IPS DF 4.7 (cell line): Measurements from ENCODE around the gene TNFRSF13B.
"Not testable (repeated sequence)": the region's sequence is repeated elsewhere in the genome, so short reads cannot be mapped to it uniquely, and the experiment has no call there.

Experiments
- DNase-seq: peaks from one replicate; pipeline ENCODE4 v3.0.0-alpha.2; 2013; ENCODE audit warnings: low spot score; ENCODE audit errors: extremely low read depth

TNFRSF13B gene

DNA sequence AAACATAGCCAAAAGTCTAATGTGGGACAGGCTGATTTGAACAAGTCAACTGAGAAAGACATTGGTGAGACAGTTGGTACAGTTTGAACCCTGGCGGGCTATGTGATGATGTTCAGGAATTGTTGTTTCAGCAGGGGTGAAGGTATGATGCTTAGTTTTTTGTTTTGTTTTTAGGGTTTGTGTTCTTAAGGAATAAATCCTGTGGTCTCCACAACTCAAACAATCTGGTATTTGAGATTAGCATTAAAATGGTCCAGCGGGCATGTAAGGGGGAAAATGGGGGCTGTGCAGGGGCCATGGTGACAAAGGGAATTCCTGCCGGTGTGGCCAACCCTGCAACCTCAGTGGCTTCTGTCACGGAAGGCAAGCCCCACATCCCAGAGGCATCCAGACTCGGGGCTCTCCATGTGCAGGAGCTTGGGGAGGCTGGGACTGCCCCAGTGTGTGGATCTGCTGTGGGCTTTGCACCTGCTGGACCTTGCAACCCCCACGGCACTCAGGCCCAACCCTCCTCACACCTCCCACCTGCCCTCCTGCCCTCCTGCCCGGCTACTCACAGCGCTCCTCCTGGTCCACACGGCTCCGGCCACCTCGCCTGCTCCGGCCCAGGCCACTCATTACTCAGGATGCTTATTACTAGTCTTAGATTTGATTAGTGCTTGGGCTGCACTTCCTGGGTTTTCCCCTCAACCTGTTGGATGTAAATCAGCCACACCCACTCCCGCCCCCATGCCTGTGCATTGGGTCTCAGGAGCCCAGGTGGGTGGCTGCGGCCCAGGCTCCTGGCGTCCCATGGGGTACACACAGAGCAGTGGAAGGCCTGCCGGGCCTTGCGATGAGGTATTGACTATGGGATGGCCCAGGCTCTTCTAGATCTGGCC lies at the start of gene TNFRSF13B:
Gene TNFRSF13B, minus strand, starts transcription at position 661 of the 881 bp plus-strand sequence. Its CDS starts 43 bp downstream, at position 618.
- DNase-seq, result no peak

DNA sequence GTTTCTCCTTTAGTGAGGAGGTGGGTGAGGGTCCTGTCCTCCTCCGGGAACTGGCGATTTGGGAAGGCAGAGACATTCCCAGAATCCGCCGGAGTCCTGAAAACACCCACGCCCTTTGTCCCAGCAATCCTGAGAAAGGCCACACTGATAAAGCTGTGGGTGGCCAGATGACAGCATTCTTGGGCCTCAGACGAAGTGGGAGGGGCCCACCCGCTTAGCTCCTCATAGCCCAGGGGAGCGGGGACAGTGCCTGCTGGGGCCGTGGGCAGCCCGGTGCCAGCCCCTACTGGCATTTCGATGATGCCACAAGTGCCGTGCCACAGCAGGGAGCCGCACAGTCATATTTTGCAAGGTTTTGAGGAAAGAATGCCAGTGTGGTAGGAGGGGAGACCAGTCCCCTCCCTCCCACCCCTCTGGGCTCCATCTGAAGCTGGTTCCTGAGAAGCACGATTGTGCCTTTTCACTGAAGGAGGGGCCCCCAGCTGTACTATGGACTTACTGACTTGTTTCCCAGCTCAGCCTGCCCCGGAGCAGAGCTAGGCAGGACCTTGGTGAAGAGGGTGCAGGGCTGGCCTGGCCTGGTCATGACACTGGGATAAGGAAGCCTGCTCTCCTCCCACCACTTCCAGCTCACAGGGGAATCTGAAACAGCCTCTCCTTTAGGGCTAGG lies 49.4 kb upstream of the TNFRSF13B start:
- no peak for DNase-seq

DNA sequence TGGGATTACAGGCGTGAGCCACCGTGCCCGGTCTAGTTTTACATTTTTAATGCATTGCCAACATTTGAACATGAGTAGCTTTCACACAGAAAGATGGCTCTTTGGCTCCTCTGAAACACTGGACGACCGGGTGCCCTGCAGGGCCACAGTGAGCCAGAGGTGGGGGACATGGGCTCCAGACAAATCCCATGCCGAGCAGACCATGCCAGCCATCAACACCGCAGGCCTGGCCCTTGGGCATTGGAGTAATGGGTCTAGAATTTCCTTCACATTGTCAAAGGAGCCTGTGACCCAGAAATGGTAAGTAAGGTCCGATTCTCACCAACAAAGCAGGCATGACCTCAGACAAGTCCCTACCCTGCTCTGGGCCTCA lies 48.9 kb upstream of the TNFRSF13B start:
- no peak for DNase-seq

DNA sequence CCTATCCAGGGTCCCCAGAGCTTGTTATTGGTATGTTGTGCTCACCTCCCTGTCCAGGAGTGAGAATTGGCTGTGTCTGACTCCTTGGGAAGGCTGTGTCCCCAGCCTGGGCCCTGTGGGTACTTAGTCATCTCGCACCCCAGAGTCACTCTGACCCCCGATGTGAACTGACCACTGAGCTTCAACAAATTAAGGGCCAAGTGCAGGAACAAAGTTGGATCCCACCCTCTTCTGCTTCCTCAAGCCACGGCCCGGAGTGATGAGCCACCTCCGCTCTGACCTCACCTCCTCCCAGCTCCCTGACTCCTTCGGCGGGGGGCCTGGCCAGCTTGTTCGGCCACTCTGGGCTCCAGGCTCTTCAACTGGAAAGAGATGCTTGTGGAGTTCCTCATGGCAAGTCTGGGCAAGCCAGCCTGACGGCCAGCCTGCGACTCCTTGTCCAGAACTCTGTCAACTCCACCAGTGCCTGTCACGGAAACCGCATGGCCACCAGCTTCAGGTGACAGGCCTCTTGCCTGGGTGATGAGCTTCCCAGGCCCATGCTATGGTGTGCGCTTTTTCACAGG lies 48.1 kb upstream of the TNFRSF13B start:
- DNase-seq, result no peak

DNA sequence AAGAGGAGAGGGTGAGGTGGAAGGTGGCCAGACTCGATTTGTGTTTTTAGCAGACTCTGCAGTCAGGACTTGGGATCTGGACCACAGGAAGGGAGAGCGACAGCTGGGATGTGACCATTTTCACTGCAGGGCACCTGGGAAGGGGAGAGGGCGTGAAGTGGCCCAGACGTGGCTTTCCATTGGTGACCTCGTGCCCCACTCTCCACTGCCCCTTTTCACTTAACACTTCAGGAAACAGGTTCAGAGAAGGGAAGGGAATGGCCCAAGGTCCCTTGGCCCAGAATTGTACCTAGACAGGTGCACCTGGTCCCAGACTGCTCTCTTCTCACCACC lies 47.5 kb upstream of the TNFRSF13B start:
- no peak for DNase-seq

DNA sequence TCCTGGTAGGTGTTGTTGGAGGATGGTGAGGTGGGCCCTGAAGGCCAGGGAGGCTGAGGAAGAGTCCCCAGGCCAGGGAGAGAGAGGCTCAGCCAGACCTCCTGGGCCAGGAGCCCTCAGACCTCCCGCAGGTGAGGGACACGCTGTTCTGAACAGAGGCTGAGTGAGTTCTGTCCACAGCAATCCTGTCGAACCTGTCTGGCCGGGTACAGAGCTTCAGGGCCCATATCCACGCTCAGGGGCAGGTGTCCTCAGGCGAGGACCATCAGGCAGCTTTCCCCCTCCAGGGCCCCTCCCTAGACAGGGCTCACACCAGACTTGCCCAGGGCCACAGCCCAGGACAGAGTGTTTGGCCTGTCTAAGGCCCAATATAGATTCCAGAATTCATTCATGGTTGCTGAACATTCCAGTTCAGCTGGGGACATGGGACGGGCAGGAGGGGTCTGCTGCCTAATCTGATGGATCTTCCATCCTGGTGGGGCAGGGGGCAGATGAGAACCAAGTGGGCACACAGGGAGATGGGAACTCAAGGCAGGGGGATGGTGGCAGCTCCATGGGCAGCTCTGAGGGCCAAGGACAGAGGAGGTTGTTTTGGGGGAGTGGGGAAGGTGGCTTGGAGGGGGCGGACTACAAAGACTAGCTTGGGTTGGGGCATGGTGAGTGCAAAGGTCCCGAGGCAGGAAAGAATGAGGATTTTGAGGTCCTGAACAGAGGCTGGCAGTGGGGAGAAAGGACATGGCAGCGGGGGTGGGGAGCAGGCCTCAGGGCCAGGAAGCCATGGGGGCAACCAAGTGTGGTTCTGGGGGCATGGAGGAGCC lies 46.9 kb upstream of the TNFRSF13B start:
- no peak for DNase-seq

DNA sequence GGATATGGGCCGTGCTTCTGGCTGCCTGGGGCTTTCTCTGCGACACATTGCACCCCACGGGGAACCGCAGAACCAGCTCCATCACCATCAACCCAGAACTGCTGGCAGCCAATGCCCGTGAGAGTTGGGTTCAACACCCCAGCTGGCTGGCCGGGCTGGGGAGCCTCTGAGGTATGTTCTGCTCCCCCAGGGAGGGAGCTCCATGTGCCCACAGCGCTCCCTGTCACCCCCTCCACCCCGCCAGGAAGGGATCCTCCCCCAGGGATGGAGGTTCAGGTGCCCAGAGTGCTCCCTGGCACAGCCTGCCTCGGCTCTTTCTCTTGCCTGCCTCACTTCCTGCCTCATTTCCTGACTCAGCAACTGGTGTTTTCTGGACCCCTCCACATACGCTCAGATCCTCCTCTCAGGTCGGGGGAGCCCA lies 46.1 kb upstream of the TNFRSF13B start:
- DNase-seq, result no peak

DNA sequence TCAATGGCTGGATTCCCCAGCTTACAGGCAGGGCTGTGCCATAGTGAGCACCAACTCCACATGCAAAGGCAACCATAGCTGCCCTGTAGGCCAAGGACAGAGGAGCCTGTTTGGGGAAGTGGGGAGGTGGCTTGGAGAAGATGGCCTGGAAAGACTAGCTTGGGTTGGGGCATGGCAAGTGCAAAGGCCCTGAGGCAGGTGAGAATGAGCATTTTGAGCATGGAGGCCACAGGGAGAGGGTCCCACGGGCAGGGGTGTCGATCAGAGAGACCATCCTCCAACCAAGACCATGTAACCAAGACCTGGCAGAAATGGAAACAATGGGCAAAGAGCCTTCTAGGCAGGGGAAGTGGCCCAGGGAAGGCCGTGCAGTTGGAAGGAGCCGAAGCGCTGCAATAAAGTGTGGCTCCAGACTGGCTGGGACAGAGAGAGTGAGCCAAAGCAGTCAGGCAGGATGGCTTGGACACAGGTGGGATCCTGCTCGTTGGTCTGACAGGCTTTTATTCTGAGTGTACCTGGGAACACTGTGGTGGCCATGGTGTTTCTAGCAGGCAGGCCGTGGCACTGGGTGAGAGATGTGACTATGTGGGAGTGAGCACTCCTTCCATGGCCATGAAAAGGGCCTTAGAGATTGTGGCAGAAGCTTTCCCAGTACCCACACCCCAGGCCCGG lies 45.6 kb upstream of the TNFRSF13B start:
- DNase-seq, result no peak

DNA sequence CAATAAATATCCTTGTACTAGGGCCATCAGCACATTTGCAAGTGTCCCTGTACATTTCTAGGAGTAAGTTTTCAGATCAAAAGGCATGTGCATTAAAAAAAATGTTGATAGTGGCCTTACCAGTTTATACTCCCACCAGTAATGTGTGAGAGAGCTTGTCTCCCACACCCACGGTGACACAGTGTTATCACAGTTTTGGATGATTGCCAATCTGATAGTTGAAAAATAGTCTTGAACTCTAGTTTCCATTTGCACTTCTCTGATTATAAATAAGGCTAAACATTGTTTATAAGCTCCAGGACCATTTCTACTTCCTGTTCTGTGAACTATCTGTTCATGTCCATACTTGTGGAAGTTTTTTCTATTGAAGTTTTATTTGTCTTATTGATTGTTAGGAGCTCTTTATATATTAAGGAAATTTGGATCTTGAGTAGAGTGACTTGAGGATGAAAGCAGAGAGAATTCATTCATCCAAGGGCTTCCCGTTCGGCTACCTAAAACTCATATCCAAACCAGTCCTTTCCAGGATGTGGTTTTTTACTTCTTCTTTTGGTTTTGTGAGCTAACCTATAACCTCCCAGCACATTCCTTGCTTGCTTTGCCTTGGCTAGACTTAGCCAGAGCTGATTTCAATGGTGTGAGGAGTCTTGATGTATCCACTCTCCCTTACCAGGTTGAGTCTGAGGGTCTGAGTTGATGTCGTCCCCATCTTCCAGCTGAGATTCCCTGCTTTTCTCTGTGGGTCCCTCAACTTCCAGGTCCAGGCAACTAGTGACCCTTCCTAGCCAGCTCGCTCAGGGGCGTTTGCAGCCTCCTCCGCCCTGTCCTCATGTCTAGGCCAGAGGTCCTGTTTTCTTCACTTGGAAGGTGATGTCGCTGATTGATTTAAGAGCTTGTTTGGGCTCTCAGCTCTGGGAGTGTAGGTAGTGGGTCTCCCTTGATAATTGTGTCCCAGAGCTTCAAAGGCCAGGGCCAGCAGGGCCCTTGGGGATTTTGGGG lies 44.6 kb upstream of the TNFRSF13B start:
- not testable (repeated sequence) for DNase-seq

DNA sequence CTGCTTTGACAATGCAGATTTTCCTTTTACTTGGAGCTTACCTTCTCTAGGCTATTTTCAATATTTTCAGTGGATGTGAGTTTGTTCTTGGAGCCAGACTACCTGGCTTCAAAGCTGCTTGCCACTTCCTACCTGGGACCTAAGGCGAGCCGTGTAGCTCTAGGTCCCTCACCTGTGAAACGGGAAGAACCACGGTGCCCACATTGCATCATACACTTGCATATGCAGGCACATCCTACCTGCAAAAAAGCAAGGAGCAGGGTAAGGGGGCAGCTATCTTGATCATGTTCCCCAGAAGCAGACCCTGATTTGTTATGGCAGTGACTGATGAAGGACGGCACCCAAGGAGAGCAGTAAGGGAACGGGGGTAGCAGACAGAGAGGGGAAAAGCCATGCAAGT lies 43.3 kb upstream of the TNFRSF13B start:
- no peak for DNase-seq

DNA sequence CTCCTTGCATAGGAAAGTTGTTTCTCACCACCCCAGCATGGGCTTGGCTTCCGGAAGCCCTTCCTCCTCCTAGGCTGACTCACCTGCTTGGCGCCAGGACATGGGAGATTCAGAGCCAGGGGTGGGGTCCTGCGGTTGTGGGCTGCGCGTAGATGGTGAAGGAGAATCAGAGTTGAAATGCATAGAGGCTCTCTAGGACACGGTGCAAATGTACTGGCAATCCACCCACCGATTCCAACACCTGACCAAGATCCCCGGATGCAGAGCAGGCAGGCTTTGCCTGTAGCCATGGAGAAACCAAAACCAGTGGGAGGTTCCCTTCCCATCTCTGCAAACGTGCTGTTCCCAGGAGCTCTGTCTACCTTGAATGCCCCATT lies 42.8 kb upstream of the TNFRSF13B start:
- DNase-seq, result not testable (repeated sequence)

DNA sequence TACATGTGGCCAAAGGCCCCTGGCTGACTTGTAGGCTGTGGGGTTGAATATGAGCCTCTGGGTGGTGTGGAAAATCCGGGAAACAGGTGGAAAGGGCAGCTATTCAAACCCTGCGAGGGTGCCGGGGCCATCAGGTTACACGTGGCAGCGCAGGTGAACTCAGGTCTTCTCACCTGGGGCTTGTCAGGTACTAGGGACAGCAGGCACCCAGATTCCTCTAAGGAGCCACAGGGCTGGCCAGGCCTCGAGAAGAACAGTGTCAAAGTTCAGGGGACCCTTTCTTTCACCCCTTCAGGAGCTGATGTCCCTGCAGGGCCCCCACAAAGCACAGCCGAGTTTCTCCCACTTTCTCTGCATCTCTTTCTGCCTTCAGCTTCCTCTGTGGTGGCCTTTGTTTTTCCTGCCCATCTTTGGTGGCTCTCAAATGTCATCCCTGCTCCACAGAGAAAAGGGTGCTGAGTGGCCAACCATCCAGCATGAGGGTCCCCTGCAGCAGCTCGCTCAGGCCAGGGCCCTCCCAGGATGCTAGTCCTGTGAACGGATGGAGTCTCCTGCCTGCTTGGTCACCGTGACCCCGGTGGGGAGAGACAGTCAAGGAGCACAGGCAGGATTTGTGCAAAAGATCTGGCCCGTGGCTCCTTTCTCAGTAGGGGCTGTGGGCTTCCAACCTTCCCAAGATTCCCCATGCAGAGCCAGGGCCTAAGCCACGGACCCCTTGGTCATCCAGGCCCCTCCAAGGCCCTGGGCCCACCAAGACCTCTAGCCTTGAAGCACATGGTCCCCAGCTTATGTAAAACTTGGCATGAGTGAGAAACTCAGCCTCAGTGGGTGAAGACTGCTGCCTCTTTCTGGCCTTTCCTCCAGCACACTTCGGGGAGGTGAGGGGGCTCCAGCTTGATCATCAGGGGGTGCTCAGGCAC lies 42.2 kb upstream of the TNFRSF13B start:
- not testable (repeated sequence) for DNase-seq

DNA sequence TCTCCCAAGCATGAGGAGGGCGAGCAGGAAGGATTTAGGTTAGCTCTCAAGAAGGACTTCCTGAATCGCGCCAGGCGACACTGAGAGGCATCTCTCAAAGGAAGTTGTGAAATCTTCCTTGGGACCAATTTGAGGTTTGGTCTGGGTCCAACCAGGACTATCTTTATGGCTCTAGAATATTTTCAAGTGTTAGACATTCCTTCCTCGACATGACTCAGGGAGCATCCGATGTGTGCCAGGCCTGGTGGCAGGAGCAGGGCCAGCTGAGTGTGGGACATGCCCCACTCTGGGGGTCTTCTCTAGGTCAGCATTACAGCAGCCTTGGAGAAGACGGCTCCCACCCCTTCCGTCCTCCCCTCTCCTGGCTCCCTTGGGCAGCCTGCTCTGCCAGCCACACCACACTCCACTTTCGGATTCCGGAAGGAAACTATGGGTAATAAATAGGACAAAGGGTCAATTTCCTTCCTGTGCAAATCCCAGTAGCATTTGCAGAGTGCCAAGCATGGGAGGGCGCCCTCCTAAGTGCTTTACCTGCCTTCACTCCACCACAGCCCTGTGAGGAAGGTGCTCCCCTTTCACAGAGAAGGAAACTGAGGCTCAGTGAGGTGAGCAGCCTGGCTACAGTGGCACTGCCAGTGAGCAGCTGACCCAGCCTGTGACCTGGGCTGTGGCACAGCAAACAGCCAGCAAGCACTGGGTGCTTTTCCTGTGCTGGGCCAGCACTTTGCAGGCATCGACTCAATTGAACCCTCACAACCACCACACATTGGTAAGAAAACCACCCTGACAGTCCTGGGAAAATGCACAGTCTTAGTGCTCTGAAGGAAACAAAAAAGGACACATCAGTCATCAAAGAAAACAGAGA lies 39.4 kb upstream of the TNFRSF13B start:
- not testable (repeated sequence) for DNase-seq

DNA sequence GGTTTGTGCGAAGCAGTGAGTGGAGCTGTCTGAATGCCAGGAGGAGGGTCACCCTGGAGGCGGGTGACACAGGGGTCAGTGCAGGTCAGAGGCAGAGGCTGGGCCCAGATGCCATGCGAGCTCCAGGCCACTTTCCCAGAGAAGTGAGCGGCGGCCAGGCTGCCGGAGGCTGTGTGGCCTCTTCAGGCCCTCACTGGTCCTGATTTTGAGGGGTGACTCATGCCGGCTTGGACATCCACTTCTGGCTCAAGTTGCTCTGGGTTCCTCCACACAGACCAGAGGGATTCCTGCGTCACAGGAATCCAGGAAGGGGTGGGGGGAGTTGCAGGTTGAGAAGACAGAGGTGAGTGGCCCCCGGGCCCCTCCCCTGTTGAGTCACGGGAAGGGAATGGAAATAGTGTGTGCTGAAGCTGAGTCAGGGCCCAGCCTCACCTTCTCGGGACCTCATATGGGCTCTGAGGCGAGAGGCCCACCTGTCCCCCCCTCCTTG lies 38.7 kb upstream of the TNFRSF13B start:
- not testable (repeated sequence) for DNase-seq

DNA sequence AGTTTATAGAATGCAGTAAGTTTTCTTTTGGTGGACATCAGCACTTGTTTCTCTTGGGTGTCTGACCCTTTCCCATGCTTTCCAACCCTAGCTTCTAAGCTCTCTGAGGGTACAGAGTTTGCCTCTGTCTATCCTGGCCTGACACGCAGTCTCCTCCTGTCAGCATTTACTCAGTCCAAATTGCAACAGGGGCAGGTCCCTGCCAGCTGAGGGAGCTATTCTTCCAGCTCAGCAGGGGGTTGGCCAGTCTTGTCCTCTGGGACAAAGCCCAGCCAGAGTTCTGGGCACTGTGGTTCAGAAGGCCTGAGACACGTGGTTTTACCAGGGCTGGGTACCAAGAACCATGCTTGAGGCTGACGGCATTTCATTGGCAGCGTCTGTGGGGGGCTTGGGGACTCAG lies 38.1 kb upstream of the TNFRSF13B start:
- not testable (repeated sequence) for DNase-seq

DNA sequence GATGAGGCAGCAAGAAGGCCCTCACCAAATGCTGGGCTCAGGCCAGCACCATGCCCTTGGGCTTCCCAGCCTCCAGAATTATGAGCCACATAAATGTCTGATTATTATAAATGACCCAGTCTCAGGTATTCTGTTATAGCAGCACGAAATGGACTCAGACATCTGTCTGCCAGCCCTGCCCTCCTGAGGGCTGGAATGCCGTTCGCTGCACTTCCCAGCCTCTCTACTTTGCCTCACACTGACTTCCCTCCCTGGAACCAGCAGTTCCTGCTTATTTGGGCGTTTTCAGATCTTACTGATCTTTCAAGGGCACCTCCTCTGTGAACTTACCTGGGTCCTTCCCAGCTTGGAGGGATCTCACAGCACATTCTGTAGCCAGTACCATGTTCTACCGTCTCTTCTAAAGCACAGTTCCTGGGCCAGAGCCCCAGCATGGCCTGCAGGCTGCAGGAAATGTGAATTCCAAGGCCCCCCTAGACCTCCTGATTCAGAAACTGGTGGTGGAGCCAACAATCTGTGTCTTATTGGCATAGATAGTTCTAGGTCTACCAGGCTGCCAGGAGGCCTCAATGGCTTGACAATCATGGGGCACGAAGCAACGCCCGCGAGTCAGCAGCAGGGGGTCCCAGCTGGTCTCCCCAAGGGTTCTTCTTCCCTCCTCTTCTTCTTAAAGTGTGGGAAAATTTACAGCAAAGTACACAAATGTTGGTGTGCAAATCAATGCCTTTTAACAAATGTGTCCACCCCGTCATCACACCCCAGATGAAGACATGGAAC lies 36.9 kb upstream of the TNFRSF13B start:
- DNase-seq, result not testable (repeated sequence)

DNA sequence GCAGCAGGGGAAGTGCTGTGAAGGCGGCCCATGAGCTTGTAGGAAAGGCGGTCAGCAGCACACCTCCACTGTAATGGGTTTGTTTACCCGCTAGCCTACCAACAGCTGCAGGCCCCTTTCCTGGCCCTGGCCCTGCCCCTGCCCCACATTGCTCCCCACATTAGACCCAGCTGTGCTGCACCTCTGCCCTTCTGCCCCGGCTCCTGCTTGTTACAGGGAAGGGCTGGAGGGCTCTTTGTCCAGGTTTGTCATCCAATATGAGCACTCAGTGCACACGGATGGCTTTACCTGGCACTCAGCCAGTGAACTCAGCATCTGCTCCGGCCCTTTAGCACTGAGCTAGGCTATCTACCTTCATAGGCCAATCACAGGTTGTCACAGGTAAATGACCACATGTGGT lies 36.0 kb upstream of the TNFRSF13B start:
- not testable (repeated sequence) for DNase-seq
